Measurements from ENCODE around the gene USP25. TPM values are rescaled to one million over a fixed set of nuclear protein-coding genes. Genes with fewer than 3 reads are reported as not detected.

USP25 gene
- total and polyA plus RNA-seq, 9 of the 15 experiments (the other 6 are each of a cell fraction or from before 2014, with no cell fraction given) = 7.8 to 44.9 (median 31.4) TPM

- H3K4me3 ChIP-seq = no peak overlapping the region
- TF ChIP-seq SNIP1 (IDR thresholded peaks at IDR 0.05; ENCODE audit: low read depth) (no peak), AFF1 (IDR thresholded peaks at IDR 0.05; ENCODE audit: low read depth in 1 of 2, partially characterized antibody in 2 of 2) (no peak), ZNF785 (CRISPR knock-in tag; IDR thresholded peaks at IDR 0.05) (no peak), RBM25 (IDR thresholded peaks at IDR 0.05; ENCODE audit: low read depth, low read length, severe bottlenecking) (no peak), MNT (conservative IDR thresholded peaks at IDR 0.05) (no peak), U2AF1 (optimal IDR thresholded peaks at IDR 0.05; ENCODE audit: low read depth, low read length) (no peak), ARID1B (IDR thresholded peaks at IDR 0.05) (no peak), ZNF12 (CRISPR knock-in tag; IDR thresholded peaks at IDR 0.05) (no peak), MCM3 (IDR thresholded peaks at IDR 0.05) (no peak), NFRKB (IDR thresholded peaks at IDR 0.05; ENCODE audit: low read depth) (no peak)
- DNase-seq (ENCODE audit: extremely low read depth in 1 of 4, low spot score in 3 of 4) = no peak
- no peak overlapping the region for H3K27ac ChIP-seq (ENCODE audit: extremely low read depth, low read depth, low read length)
- intact Hi-C loops (cut with micrococcal nuclease) (no loop called here), in situ Hi-C loops (cut with MboI) (no loop called here)
- no peaks in the 10 kb centered on the region for H4K20me1 ChIP-seq (replicated peaks; ENCODE audit: control insufficient read depth, insufficient read depth, low read length)
- 78% methylated on average over 4 of the region's 4 CpGs for WGBS (ENCODE audit: insufficient coverage, low coverage, missing lambda C conversion rate)
- no peak for ATAC-seq
- H3K36me3 ChIP-seq (ENCODE audit: control insufficient read depth, insufficient read depth, low read length) = peaks cover 27% of the 10 kb centered on the region
- no peak overlapping the region for H2AFZ ChIP-seq (ENCODE audit: low read depth, low read length)
- no peaks in the 10 kb centered on the region for H3K27me3 ChIP-seq (ENCODE audit: control insufficient read depth in 2 of 2, insufficient read depth in 2 of 2, low read length in 2 of 2)
- ChIA-PET POLR2A (no interaction called here), CTCF (ENCODE audit: low intra/inter-chr PET ratio) (no interaction called here)
- no peaks in the 10 kb centered on the region for H3K9me1 ChIP-seq (ENCODE audit: control insufficient read depth, insufficient read depth, low read length)
- H3K4me1 ChIP-seq (replicated peaks in 1 of 2; ENCODE audit: control insufficient read depth in 2 of 2, insufficient read depth in 2 of 2, low read length in 2 of 2) = no peaks in the 10 kb centered on the region
- H3K9ac ChIP-seq (ENCODE audit: insufficient read depth in 1 of 2, low read depth in 2 of 2, low read length in 2 of 2) = no peak overlapping the region
- no TSS peak for BruUV-seq (replicated peaks)
- FAIRE-seq = no peak
- H3K9me3 ChIP-seq (replicated peaks; ENCODE audit: control insufficient read depth, insufficient read depth, low read depth, low read length) = no peaks in the 10 kb centered on the region
- no peaks in the 10 kb centered on the region for H3K79me2 ChIP-seq (ENCODE audit: control insufficient read depth, insufficient read depth, low read length)
- no peak overlapping the region for H3K4me2 ChIP-seq (ENCODE audit: insufficient read depth, low read length)
Observed at GRCh38 chr21:15848634-15849560, 119.1 kb downstream of the USP25 start.
